Glutamatergic neuron (in vitro differentiated cells): ENCODE results near the gene EIF2AK3. TPM values are rescaled to one million over a fixed set of nuclear protein-coding genes. Genes with fewer than 3 reads are reported as not detected.
A peak's percentile ranks its signal among the peaks of the same experiment; 100 is the strongest.

Source experiments
- DNase-seq: peaks from one replicate; pipeline ENCODE4 v3.0.0; 2022
- H3K27ac Mint-ChIP-seq: one replicate; pipeline ENCODE4 v1.8.0; 2020; ENCODE audit warnings: mild to moderate bottlenecking, mixed read lengths, inconsistent platforms; ENCODE audit not compliant: unreplicated experiment
- H3K27me3 Mint-ChIP-seq: one replicate; pipeline ENCODE4 v1.8.0; 2020; ENCODE audit warnings: mild to moderate bottlenecking, moderate library complexity, mixed read lengths, inconsistent platforms; ENCODE audit not compliant: unreplicated experiment
- H3K36me3 Mint-ChIP-seq: one replicate; pipeline ENCODE4 v1.8.0; 2020; ENCODE audit warnings: mild to moderate bottlenecking, mixed read lengths, inconsistent platforms; ENCODE audit not compliant: unreplicated experiment
- H3K4me1 Mint-ChIP-seq: one replicate; pipeline ENCODE4 v1.8.0; 2020; ENCODE audit warnings: mild to moderate bottlenecking, low read depth, mixed read lengths, inconsistent platforms; ENCODE audit not compliant: unreplicated experiment
- H3K4me3 Mint-ChIP-seq: one replicate; pipeline ENCODE4 v1.8.0; 2020; ENCODE audit warnings: mild to moderate bottlenecking, mixed read lengths, inconsistent platforms; ENCODE audit not compliant: unreplicated experiment
- H3K9me3 Mint-ChIP-seq: one replicate; pipeline ENCODE4 v1.8.0; 2020; ENCODE audit warnings: mild to moderate bottlenecking, moderate library complexity, mixed read lengths, inconsistent platforms; ENCODE audit not compliant: unreplicated experiment
- CTCF ChIP-seq: fragments of 200-600 bp; sonication (generic); IDR thresholded peaks from one replicate; pipeline ENCODE4 v1.5.0; 2021; ENCODE audit not compliant: partially characterized antibody, unreplicated experiment
- total RNA-seq: library from RNA; stranded (reverse); fragmentation: NEBNext Ultra II Directional; extraction: Animal tissue kit (Norgen Biotek cat#: 25700); gene quantifications from one replicate; pipeline ENCODE4 v1.2.1, GENCODE V29; 2021; ENCODE audit not compliant: unreplicated experiment

EIF2AK3 gene
- total RNA-seq, 1 donor from 2014 or later, result 129 TPM

GRCh38 chr2:88613921-88614320 lies 13.3 kb downstream of the EIF2AK3 start:
- H3K27me3 Mint-ChIP-seq, result no peaks in the 10 kb centered on the region
- no peaks in the 10 kb centered on the region for H3K9me3 Mint-ChIP-seq
- H3K4me1 Mint-ChIP-seq, result no peaks in the 10 kb centered on the region
- H3K27ac Mint-ChIP-seq, result no peak overlapping the region
- TF ChIP-seq CTCF, result no peak
- H3K4me3 Mint-ChIP-seq, result no peak overlapping the region
- no peaks in the 10 kb centered on the region for H3K36me3 Mint-ChIP-seq
- DNase-seq, result no peak

GRCh38 chr2:88608184-88608583 lies 19.1 kb downstream of the EIF2AK3 start:
- Mint-ChIP-seq H3K9me3 (no peaks in the 10 kb centered on the region), H3K4me3 (no peak overlapping the region), H3K4me1 (peaks cover 33% of the 10 kb centered on the region), H3K27me3 (no peaks in the 10 kb centered on the region), H3K36me3 (no peaks in the 10 kb centered on the region), H3K27ac (no peak overlapping the region)
- TF ChIP-seq CTCF, result no peak
- no peak for DNase-seq

GRCh38 chr2:88607416-88607815 lies 19.8 kb downstream of the EIF2AK3 start:
- Mint-ChIP-seq H3K4me3 (peak overlapping the region; percentile 21), H3K27me3 (no peaks in the 10 kb centered on the region), H3K9me3 (no peaks in the 10 kb centered on the region), H3K4me1 (peaks cover 36% of the 10 kb centered on the region), H3K36me3 (no peaks in the 10 kb centered on the region), H3K27ac (no peak overlapping the region)
- TF ChIP-seq CTCF, result no peak
- no peak for DNase-seq

GRCh38 chr2:88606371-88607030 lies 20.8 kb downstream of the EIF2AK3 start:
- Mint-ChIP-seq H3K36me3 (no peaks in the 10 kb centered on the region), H3K4me3 (peak overlapping the region; percentile 69), H3K9me3 (no peaks in the 10 kb centered on the region), H3K27ac (no peak overlapping the region), H3K4me1 (peaks cover 41% of the 10 kb centered on the region), H3K27me3 (no peaks in the 10 kb centered on the region)
- DNase-seq, result no peak
- TF ChIP-seq CTCF, result no peak

GRCh38 chr2:88603146-88603545 lies 24.1 kb downstream of the EIF2AK3 start:
- Mint-ChIP-seq H3K4me1 (peaks cover 61% of the 10 kb centered on the region), H3K36me3 (no peaks in the 10 kb centered on the region), H3K27ac (peak overlapping the region; percentile 76), H3K27me3 (no peaks in the 10 kb centered on the region), H3K4me3 (peak overlapping the region; percentile 7), H3K9me3 (peaks cover 3% of the 10 kb centered on the region)
- DNase-seq, result no peak
- TF ChIP-seq CTCF, result no peak
